Ovary (tissue), 3 donors: ENCODE data around the gene ABCA10.

Experiments used
- CTCF ChIP-seq, 3 donors: fragments of 450-650 bp in 2 of 3; fragments of 200-600 bp in 1 of 3; IDR thresholded peaks; one replicate each; pipeline versions ENCODE4 v1.5.1 to v1.8.0; 2016 to 2022; ENCODE audit warnings: antibody characterized with exemption in 3 of 3, mild to moderate bottlenecking in 1 of 3
- EP300 ChIP-seq: sonication (generic); formaldehyde crosslinking; IDR thresholded peaks from one replicate; pipeline ENCODE4 v1.6.1; 2017; ENCODE audit warnings: antibody characterized with exemption
- POLR2A ChIP-seq: fragments of 450-650 bp; IDR thresholded peaks from one replicate; pipeline ENCODE4 v1.6.1; 2017; ENCODE audit warnings: antibody characterized with exemption, mild to moderate bottlenecking, moderate library complexity
- donor health status: DM: no; HTN: no; CAD: no.

GRCh38 chr17:69222707-69223258 lies 5.8 kb downstream of the ABCA10 start:
- TF ChIP-seq POLR2A (no peak), CTCF (IDR thresholded peaks at IDR 0.05) (no peak), EP300 (no peak)
